NCI-H2227 (cell line): ENCODE results near the gene XRCC5.
"Not testable (repeated sequence)": the region's sequence is repeated elsewhere in the genome, so short reads cannot be mapped to it uniquely, and the experiment has no call there.

Source experiments
- DNase-seq: peaks from one replicate; lab custom pipeline; 2025; ENCODE audit not compliant: unreplicated experiment; lab: John Stamatoyannopoulos, UW

Gene XRCC5

GRCh38 chr2:216116418-216116817, 7.3 kb downstream of the XRCC5 start:
- no peak for DNase-seq

- no peak for DNase-seq
Observed at GRCh38 chr2:216117561-216118340, 8.6 kb downstream of the XRCC5 start.

GRCh38 chr2:216118474-216118873, 9.3 kb downstream of the XRCC5 start:
- DNase-seq: no peak

- no peak for DNase-seq
Observed at GRCh38 chr2:216119146-216119545, 10.0 kb downstream of the XRCC5 start.

GRCh38 chr2:216119986-216120385, 10.8 kb downstream of the XRCC5 start:
- DNase-seq: no peak

- DNase-seq: no peak
Observed at GRCh38 chr2:216121255-216121654, 12.1 kb downstream of the XRCC5 start.

- DNase-seq: no peak
Observed at GRCh38 chr2:216126943-216127342, 17.8 kb downstream of the XRCC5 start.

GRCh38 chr2:216130346-216130971, 21.3 kb downstream of the XRCC5 start:
- DNase-seq: no peak

GRCh38 chr2:216131175-216131926, 22.2 kb downstream of the XRCC5 start:
- DNase-seq: no peak

GRCh38 chr2:216132585-216132984, 23.4 kb downstream of the XRCC5 start:
- no peak for DNase-seq

GRCh38 chr2:216133397-216133796, 24.2 kb downstream of the XRCC5 start:
- DNase-seq: no peak

- no peak for DNase-seq
Observed at GRCh38 chr2:216134958-216135541, 25.9 kb downstream of the XRCC5 start.

- DNase-seq: no peak
Observed at GRCh38 chr2:216139884-216140283, 30.7 kb downstream of the XRCC5 start.

GRCh38 chr2:216141516-216141915, 32.4 kb downstream of the XRCC5 start:
- DNase-seq: not testable (repeated sequence)

- DNase-seq: no peak
Observed at GRCh38 chr2:216142540-216142939, 33.4 kb downstream of the XRCC5 start.

- no peak for DNase-seq
Observed at GRCh38 chr2:216144372-216144771, 35.2 kb downstream of the XRCC5 start.

- DNase-seq: no peak
Observed at GRCh38 chr2:216144857-216145256, 35.7 kb downstream of the XRCC5 start.

GRCh38 chr2:216146573-216146972, 37.4 kb downstream of the XRCC5 start:
- peak; percentile 27 for DNase-seq

GRCh38 chr2:216147172-216148131, 38.3 kb downstream of the XRCC5 start:
- DNase-seq: no peak

- DNase-seq: no peak
Observed at GRCh38 chr2:216148983-216149382, 39.8 kb downstream of the XRCC5 start.
